Measurements from ENCODE around the gene SIGLEC9.
"Not testable (repeated sequence)": the region's sequence is repeated elsewhere in the genome, so short reads cannot be mapped to it uniquely, and the experiment has no call there.

SIGLEC9 gene

DNA sequence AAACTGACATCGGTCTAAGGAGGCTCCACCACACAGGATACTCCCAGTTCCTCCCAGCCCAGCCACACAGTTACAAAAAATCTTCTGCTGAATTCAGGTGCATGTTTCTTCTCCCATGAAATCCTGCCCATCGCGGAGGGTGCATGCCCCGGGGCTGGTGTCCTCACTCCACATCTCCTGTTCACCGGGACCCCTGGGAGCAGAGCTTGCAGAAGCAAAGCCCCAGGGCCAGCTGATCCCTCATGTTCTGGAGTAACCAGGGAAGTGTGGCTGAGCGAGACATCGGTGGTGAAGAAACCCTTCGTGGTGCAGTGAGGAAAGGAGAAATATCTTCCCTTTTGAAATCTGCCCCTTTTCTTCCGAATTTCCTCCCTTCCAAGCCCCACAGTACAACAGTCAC lies 904 bp upstream of the SIGLEC9 start:
- DNase-seq (ENCODE audit: low spot score) = no peak

DNA sequence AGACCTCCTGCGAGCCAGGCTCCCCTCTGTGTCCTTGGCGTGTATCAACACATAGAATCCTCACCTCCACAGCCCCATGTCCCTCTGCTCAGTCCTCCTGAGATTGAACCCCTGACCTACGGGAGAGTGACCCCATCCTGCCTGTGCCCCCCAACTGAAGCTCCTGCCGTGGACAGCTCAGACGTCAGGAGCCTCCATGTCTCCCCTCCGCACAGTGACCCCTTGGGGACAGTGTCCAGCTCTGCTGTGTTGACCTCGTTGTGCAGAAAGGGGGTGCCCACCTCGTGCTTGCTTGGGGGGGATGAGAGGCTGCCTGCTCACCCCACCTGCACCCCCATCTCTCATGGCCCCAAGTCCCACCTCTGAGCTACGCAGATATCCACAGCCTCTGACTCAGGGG lies 490 bp upstream of the SIGLEC9 start:
- DNase-seq (ENCODE audit: low spot score) = no peak

DNA sequence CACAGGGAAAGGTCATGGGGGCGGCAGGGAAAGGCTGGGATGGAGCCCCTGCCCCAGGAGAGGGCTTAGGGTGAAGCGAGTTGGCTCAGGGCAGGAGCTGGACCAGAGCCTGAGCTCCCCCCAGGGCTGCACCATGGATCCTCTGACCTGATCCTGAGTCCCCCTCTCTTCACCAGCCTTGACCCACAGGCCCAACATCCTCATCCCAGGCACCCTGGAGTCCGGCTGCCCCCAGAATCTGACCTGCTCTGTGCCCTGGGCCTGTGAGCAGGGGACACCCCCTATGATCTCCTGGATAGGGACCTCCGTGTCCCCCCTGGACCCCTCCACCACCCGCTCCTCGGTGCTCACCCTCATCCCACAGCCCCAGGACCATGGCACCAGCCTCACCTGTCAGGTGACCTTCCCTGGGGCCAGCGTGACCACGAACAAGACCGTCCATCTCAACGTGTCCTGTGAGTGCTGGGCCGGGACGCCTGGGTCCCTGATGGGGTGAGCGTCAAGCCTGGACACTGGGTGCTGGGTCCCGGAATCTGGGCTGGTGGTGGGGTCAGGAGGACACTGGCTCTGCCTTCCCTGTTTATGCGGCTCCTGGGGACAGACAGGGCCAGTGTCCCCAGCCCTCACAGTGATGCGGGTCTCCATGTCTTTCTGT lies 842 bp downstream of the SIGLEC9 start:
- DNase-seq (ENCODE audit: low spot score) = no peak

DNA sequence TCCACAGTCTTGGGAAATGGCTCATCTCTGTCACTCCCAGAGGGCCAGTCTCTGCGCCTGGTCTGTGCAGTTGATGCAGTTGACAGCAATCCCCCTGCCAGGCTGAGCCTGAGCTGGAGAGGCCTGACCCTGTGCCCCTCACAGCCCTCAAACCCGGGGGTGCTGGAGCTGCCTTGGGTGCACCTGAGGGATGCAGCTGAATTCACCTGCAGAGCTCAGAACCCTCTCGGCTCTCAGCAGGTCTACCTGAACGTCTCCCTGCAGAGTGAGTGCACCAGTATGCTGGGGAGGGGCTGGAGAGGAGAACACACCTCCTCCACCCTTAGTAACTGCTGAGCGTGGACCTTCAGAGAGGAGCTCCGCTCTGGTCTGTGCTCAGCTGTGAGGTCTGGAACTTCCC lies 2.3 kb downstream of the SIGLEC9 start:
- no peak for DNase-seq (ENCODE audit: low spot score)

DNA sequence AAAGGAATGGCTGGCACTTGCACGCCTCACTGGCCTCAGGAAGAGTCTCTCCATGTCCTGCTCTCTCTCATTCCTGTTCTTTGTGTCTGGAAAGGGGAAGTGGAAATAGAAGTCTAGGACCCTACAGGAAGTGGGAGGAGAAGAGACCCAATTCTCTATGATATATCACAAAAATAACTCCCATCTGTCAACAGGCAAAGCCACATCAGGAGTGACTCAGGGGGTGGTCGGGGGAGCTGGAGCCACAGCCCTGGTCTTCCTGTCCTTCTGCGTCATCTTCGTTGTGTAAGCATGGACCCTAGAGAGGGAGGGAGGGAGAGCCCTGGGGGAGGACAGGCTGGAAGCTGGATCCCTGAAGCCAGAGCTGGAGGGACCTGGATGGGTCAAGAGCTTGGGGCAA lies 3.0 kb downstream of the SIGLEC9 start:
- DNase-seq (ENCODE audit: low spot score) = no peak

DNA sequence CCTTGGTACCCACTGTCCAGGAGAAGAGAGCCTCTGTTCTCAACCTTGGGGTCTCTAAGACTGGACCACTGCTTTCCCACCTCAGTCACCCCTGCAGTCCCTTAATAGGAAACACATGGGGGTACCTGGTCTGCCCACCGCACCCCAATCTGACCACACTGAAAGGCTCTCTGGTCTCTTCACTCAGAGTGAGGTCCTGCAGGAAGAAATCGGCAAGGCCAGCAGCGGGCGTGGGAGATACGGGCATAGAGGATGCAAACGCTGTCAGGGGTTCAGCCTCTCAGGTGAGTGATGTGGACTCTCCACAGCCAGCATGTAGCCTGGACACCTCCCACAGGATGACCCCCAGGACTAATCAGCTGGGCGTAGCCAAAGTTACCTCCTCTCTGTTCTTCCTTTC lies 3.5 kb downstream of the SIGLEC9 start:
- DNase-seq (ENCODE audit: low spot score) = no peak

DNA sequence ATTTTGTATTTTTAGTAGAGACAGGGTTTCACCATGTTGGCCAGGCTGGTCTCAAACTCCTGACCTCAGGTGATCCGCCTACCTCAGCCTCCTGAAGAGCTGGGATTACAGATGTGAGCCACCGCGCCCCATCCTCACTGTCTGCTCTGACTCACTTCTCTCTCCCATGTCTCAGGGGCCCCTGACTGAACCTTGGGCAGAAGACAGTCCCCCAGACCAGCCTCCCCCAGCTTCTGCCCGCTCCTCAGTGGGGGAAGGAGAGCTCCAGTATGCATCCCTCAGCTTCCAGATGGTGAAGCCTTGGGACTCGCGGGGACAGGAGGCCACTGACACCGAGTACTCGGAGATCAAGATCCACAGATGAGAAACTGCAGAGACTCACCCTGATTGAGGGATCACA lies 5.0 kb downstream of the SIGLEC9 start:
- no peak for DNase-seq (ENCODE audit: low spot score)

DNA sequence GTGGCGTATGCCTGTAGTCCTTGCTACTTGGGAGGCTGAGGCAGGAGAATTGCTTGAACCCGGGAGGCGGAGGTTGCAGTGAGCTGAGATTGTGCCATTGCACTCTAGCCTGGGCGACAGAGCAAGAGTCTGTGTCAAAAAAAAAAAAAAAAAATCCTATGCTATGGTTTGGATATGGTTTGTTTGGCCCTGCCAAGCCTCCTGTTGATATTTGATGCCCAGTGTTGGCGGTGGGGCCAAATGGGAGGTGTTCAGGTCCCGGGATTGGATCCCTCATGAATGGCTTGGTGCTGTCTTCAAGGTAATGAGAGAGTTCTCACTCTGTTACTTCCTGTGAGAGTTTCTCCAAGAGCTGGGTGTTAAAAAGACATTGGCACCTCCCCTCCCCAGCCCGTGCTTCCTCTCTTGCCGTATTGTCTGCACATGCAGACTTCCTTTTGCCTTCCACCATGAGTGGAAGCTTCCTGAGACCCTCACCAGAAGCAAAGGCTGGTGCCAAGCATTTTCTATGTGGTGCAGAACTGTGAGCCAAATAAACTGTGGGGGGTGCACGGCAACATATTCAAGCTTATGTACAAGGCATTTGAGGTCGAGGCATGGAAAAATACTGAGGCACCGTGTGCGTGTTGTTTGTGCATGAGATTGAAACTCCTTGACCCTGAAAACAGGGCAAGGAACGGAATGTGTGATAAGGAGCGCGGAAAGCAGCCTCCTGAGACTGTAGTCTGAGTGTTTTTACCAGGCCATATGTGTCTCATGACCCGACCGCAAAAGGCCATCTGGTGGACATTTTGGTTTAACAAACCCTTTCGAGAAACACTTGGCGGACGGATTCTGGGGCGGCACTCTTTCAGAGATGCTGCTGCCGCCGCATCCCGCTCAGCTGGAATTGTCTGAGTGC lies 7.3 kb downstream of the SIGLEC9 start:
- DNase-seq (ENCODE audit: low spot score) = no peak

DNA sequence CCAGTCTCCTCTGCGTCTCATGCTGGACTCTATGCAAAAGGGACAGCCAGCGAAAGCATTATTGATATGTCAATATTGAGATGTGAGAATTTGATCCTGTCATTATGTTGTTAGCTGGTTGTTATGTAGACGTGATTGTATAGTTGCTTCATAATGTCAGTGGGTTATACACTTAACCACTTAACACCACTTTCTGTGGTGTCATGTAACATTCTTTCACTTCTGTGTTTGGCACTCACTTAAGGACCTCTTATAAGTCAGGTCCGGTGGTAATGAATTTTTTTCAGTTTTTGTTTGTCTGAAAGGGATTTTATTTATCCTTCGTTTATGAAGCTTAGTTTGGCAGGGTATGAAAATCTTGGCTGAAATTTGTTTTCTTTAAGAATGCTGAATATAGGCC lies 10.3 kb downstream of the SIGLEC9 start:
- no peak for DNase-seq (ENCODE audit: low spot score)

DNA sequence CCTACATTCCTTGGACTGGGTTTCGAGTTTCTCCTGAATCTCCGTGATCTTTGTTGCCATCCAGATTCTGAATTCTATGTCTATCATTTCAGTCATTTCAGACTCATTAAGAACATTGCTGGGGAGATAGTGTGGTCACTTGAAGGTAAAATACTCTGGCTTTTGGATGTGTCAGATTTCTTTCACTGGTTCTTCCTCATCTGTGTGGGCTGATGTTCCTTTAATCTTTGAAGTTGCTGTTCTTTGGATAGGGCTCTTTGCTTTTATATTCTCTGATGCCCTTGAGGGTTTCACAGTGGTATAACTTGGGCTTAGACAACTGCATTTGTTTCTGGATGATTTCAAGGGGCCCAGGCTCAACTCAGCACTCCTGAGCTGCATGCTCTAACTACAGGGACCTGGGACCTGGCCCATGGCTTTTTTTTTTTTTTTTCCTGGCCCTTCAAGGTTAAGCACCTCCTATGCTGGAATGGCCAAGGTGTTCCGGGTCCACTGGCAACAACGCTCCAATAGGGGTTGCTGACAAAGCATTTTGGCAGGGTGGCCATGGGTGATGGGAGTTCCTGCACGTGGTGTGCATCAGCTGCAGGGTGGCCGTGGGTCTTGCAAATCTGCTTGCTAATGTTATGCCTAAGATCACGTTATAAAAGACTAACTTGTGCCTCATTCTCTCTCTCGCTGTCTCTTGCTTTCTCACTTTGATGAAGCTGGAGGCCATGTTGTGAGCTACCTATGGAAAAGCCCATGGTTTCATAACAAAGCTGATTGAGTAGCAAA lies 11.5 kb downstream of the SIGLEC9 start:
- DNase-seq (ENCODE audit: low spot score) = no peak

DNA sequence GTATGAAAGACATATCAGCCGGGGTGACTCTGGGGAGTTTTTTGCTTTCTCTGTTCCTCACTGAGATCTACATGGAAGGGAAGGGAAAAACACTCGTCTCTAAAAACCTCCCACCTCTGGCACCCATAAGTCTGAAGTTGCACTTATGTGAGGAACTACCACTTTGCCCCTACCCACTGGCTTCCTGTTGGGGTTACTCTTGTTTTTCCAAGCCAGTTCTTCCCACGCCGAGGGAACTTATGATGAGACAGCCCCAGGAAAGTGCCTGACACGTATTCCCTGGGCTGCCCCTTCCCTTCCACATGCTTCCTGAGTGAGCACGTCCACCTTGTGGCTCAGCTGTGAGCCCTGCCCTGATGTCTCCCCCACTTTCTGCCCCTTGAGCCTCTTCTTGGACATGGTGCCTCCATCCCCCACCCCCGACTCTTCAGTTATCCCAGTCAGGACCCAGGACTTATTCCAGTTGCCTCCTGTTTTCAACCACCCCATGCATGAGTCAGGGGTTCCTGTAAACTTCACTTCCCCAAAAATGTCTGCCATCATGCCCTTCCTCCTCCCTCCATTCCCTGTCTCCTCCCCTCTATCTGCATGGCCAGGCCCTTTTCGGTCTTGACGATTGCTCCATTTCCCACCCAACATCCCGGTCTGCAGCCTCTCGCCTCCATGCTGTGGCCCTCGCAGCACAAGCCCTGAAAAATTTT lies 12.3 kb downstream of the SIGLEC9 start:
- DNase-seq (ENCODE audit: low spot score) = no peak

DNA sequence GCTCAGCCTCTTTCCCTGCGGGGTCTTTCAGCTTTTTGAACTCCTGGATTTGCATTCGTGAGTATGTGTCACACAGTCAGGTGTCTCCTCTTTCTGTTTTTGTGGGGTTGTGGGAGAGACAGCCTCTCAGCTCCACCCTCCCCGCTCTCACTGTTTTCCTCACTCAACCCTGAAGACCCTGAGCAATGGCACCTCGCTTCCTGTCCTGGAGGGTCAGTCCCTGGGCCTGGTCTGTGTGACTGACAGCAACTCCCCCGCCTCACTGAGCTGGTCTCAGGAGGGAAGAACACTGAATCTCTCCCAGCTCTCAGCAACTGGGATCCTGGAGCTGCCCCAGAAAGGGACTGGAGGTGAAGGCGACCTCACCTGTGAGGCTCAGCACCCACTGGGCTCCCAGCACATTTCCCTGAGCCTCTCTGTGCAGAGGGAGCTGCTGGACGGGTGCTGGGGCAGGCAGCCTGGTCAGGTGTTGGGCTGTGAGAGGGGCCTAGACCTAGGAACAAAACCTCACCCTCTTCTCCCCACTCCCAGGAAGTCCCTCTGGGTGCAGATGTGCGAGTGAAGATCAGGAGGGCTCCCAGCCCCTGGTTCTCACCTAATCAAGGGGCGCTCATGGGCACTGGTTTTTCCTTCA lies 13.2 kb downstream of the SIGLEC9 start:
- no peak for DNase-seq (ENCODE audit: low spot score)

DNA sequence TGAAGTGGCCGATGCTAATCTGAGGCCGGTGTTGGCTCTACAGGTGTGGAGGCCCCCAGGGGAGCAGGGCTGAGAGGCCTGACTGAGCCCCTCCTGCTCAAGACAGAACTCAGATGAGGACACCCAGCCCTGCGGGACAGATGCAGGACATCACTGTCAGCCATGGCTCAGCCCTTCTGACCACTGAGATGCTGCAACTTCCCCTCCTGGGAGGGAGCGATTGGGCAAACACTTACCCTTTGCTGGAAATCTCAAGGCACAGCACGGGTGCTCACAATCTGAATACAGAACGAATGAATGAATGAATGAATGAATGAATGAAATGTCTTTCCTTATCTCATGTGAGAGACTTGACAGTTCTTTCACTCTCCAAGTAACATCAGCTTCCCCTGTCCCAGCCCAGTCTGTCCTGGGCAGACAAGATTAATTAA lies 13.9 kb downstream of the SIGLEC9 start:
- DNase-seq (ENCODE audit: low spot score) = no peak

DNA sequence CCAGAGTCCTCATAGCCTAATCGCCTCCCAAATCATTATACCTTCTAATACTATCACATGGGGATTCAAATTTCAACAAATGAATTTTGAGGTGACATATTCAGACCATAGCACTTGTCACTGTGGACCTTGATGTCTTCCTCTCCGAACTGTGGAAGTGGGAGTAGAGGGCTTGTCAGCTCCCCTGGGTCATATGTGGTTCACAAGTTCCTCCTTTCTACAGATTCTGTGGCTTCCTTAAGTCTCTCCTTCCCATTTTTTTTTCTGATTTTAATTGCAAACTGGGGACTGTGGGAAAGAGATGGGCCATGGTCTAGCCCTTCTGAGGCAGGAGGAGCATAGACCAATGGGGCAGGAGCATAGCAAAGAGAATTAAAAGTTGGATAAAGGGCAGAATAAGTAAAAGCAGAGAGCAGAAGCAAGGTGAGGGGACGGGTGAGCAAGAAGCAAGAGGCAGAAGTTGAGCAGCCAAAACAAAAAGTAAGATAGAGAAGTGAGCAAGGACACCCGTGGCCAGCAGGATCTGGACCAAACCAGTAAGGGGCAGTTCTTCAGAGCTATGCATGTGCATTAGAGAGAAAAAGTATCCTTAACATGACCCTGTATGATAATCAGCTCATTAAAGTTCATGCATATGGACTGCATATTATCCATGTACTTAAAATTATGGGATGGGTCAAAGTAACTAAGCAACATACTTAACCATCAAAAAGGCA lies 14.8 kb downstream of the SIGLEC9 start:
- DNase-seq (ENCODE audit: low spot score) = no peak

DNA sequence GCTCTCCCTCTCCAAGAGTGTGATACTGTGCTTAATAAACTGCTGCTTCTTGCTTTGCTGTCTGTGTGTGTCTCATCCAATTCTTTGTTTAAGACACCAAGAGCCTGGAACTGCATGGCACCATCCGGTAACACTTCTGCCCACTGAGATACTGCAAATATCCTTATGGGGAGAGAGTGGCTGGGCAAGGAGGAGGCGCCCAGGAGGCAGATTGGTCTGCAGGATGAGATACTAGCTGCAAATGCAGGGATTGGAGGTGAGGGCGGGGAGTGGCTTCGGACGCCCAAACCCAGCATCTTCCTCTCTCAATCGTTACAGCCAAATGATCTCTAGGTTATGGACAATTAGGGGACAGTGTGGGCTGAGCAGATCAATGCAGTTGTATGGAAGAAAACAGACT lies 15.7 kb downstream of the SIGLEC9 start:
- no peak for DNase-seq (ENCODE audit: low spot score)

DNA sequence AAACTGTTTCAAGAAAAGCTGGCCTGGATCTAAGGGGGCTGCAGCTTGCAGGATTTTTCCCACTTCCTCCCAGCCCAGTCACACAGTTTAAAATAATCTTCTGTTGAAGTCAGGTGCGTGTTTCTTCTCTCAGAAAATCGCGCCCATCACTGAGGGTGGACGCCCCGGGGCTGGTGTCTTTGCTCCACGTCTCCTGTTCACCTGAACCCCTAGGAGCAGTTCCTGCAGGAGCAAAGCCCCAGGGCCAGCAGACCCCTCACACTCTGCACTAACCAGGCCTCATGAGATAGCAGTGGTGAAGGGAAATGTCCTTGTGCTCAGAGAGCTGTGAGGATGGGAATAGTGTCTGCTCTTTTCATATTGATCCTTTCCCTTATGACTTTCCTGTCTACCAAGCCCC lies 16.5 kb downstream of the SIGLEC9 start:
- DNase-seq (ENCODE audit: low spot score) = no peak

DNA sequence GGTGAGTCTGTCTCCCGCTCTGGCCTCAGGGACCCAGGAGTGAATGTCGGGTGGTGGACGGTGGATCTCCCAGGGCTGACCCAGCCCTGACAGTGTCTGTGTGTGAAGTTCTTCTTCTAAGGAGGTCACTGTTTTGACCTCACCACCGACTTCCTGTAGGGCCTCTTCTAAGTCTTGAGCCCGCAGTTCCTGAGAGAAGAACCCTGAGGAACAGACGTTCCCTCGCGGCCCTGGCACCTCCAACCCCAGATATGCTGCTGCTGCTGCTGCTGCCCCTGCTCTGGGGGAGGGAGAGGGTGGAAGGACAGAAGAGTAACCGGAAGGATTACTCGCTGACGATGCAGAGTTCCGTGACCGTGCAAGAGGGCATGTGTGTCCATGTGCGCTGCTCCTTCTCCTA lies 17.4 kb downstream of the SIGLEC9 start, which contains the start of gene SIGLEC7:
TSS of gene SIGLEC7 (plus strand) at position 183 of the 400 bp plus-strand sequence. CDS start at position 252, 69 bp downstream.
- DNase-seq (ENCODE audit: low spot score) = no peak

DNA sequence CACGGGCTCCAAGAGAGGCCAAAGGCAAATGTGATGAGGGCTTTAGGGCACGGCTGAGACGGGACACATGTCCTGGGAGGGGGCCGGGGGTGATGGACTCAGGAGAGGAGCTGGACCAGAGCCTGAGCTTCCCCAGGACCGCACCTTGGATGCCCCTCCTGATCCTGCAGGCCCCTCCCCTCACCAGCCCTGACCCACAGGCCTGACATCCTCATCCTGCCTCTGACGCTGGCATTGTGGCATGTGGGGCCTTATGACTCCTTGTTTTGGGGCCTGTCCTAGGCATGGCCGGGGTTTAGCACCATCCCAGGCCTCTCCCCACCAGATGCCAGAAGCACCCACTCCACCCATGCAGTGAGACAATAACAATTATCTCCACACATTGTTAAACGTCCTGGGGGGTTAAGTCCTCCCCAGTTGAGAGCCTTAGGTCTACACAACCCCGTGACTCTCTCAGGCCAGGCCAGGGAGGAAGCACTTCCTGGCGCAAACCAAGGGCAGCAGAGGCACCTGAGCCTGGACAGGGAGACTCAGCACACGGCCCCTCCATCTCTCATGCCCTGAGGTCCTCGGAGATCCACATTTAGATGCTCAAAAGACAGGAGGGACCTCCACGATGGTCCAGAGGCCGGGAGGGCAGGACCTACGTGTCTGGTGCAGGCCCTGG lies 18.2 kb downstream of the SIGLEC9 start:
- DNase-seq (ENCODE audit: low spot score) = not testable (repeated sequence)

DNA sequence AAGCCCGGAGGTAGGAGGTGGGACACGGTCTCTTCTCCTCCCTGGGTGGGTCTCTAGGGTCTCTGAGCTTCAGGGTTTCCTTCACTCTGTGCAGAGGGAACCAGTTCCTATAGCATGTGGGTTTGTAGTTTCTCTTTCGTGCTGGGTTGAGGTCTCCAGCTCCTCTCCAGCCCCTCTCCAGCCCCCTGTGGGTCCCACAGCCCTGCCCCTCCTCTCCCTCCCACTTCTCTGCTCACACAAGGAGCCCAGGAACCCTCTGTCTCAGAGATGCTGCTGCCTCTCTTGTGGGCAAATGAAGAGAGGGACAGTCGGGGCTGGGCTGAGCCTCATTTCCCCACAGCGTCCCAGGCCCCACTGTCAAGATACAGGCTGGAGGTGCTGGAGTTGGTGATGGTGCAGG lies 18.8 kb downstream of the SIGLEC9 start:
- no peak for DNase-seq (ENCODE audit: low spot score)

DNA sequence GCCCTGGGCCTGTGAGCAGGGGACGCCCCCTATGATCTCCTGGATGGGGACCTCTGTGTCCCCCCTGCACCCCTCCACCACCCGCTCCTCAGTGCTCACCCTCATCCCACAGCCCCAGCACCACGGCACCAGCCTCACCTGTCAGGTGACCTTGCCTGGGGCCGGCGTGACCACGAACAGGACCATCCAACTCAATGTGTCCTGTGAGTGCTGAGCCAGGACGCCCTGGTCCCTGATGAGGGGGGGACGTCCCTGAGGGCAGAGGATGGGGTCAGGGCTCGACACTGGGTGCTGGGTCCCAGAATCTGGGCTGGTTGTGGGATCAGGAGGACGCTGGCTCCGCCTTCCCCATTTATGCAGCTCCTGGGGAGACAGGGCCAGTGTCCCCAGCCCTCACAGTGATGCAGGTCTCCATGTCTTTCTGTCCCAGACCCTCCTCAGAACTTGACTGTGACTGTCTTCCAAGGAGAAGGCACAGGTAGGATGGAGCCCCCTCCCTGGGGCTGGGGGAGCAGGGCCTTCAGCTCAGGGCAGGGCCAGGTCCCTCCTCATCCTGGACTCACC lies 19.9 kb downstream of the SIGLEC9 start:
- DNase-seq (ENCODE audit: low spot score) = no peak

Measured in hematopoietic multipotent progenitor cell treated with erythropoietin and hydrocortisone succinate and interleukin-3 and kit ligand, for 17 days (in vitro differentiated cells).